22Rv1 (cell line): ENCODE results near the gene NSG1.
"Not testable (repeated sequence)": the region's sequence is repeated elsewhere in the genome, so short reads cannot be mapped to it uniquely, and the experiment has no call there.

ENCODE experiments used
- H3K27ac ChIP-seq: fragments of 450-650 bp; 2 replicates; pipeline ENCODE4 v1.5.1; 2017
- CTCF ChIP-seq: fragments of 450-650 bp; IDR thresholded peaks from 2 replicates; pipeline ENCODE4 v1.5.1; 2017; ENCODE audit warnings: mild to moderate bottlenecking
- ZFX ChIP-seq: fragments of 450-650 bp; IDR thresholded peaks from 2 replicates; pipeline ENCODE4 v1.6.1; 2017; ENCODE audit warnings: antibody characterized with exemption, borderline replicate concordance

The NSG1 gene

GRCh38 chr4:4417886-4418285 lies 31.0 kb downstream of the NSG1 start:
- H3K27ac ChIP-seq = no peak overlapping the region
- TF ChIP-seq ZFX (no peak), CTCF (no peak)

- TF ChIP-seq CTCF = no peak
- TF ChIP-seq ZFX = no peak
- H3K27ac ChIP-seq = no peak overlapping the region
Observed at GRCh38 chr4:4418676-4419390, 31.9 kb downstream of the NSG1 start.

- H3K27ac ChIP-seq = no peak overlapping the region
- TF ChIP-seq CTCF (no peak), ZFX (no peak)
Observed at GRCh38 chr4:4419896-4420295, 33.0 kb downstream of the NSG1 start.

GRCh38 chr4:4420421-4420820 lies 33.5 kb downstream of the NSG1 start:
- no peak overlapping the region for H3K27ac ChIP-seq
- TF ChIP-seq CTCF (no peak), ZFX (no peak)

GRCh38 chr4:4421356-4421755 lies 34.5 kb downstream of the NSG1 start:
- H3K27ac ChIP-seq = no peak overlapping the region
- TF ChIP-seq CTCF (no peak), ZFX (no peak)

GRCh38 chr4:4422117-4422516 lies 35.2 kb downstream of the NSG1 start:
- H3K27ac ChIP-seq = not testable (repeated sequence)

- TF ChIP-seq CTCF = no peak
- no peak for TF ChIP-seq ZFX
- no peak overlapping the region for H3K27ac ChIP-seq
Observed at GRCh38 chr4:4422856-4423499, 36.1 kb downstream of the NSG1 start.
